GM12875 (cell line): Measurements from ENCODE around the gene DSCAM.
"Not testable (repeated sequence)": the region's sequence is repeated elsewhere in the genome, so short reads cannot be mapped to it uniquely, and the experiment has no call there.

Experiments
- H3K4me3 ChIP-seq: one replicate; pipeline ENCODE4 v1.5.1; 2011; ENCODE audit warnings: low read depth, low read length, control low read depth
- CTCF ChIP-seq: IDR thresholded peaks from 2 replicates; pipeline ENCODE4 v1.5.1; 2011; ENCODE audit warnings: low read depth, mild to moderate bottlenecking, control low read depth, inconsistent platforms, low read length, moderate library complexity, borderline replicate concordance; ENCODE audit not compliant: insufficient read depth

Gene DSCAM

GRCh38 chr21:40334159-40334558 is 512.8 kb downstream of the DSCAM start:
- TF ChIP-seq CTCF = no peak

GRCh38 chr21:40333731-40334130 is 513.2 kb downstream of the DSCAM start:
- TF ChIP-seq CTCF = no peak
- H3K4me3 ChIP-seq = no peak overlapping the region

More at GRCh38 chr21:40334159-40334558, 512.8 kb downstream of the DSCAM start:
- no peak overlapping the region for H3K4me3 ChIP-seq

- H3K4me3 ChIP-seq = no peak overlapping the region
- TF ChIP-seq CTCF = no peak
Measured at GRCh38 chr21:40331804-40332203, 515.2 kb downstream of the DSCAM start.

- no peak for TF ChIP-seq CTCF
- H3K4me3 ChIP-seq = no peak overlapping the region
Measured at GRCh38 chr21:40331172-40331571, 515.8 kb downstream of the DSCAM start.

- no peak overlapping the region for H3K4me3 ChIP-seq
Measured at GRCh38 chr21:40324389-40324788, 522.6 kb downstream of the DSCAM start.

GRCh38 chr21:40320718-40321117 is 526.2 kb downstream of the DSCAM start:
- H3K4me3 ChIP-seq = not testable (repeated sequence)

More at GRCh38 chr21:40324389-40324788, 522.6 kb downstream of the DSCAM start:
- TF ChIP-seq CTCF = no peak

GRCh38 chr21:40318371-40318770 is 528.6 kb downstream of the DSCAM start:
- no peak overlapping the region for H3K4me3 ChIP-seq
- no peak for TF ChIP-seq CTCF

- H3K4me3 ChIP-seq = no peak overlapping the region
- no peak for TF ChIP-seq CTCF
Measured at GRCh38 chr21:40316104-40316503, 530.9 kb downstream of the DSCAM start.
